ENCODE results near the gene TMEM221. TPM values are rescaled to one million over a fixed set of nuclear protein-coding genes. Genes with fewer than 3 reads are reported as not detected.

Gene TMEM221
- total and polyA plus RNA-seq, 7 donors: 0.23 to 1.8 (median 1.0) TPM; not detected in 3

GRCh38 chr19:17455308-17456123 is 7.0 kb upstream of the TMEM221 start:
- Histone ChIP-seq H3K27me3 (peaks cover 25 to 65% (median 59%) of the 10 kb centered on the region in 3 donors), H3K27ac (no peak overlapping the region), H3K4me3 (no peak overlapping the region), H3K36me3 (no peaks in the 10 kb centered on the region), H3K9me3 (no peaks in the 10 kb centered on the region), H3K4me1 (peaks cover 0 to 14% (median 9%) of the 10 kb centered on the region in 4 donors)
- WGBS, 2 donors: 19% methylated on average over 58 of the region's 58 CpGs
- TF ChIP-seq EP300 (IDR thresholded peaks at IDR 0.05) (no peak), POLR2AphosphoS5 (IDR thresholded peaks at IDR 0.05) (no peak), POLR2A (IDR thresholded peaks at IDR 0.05) (no peak)
- TF ChIP-seq, protein P1, sequence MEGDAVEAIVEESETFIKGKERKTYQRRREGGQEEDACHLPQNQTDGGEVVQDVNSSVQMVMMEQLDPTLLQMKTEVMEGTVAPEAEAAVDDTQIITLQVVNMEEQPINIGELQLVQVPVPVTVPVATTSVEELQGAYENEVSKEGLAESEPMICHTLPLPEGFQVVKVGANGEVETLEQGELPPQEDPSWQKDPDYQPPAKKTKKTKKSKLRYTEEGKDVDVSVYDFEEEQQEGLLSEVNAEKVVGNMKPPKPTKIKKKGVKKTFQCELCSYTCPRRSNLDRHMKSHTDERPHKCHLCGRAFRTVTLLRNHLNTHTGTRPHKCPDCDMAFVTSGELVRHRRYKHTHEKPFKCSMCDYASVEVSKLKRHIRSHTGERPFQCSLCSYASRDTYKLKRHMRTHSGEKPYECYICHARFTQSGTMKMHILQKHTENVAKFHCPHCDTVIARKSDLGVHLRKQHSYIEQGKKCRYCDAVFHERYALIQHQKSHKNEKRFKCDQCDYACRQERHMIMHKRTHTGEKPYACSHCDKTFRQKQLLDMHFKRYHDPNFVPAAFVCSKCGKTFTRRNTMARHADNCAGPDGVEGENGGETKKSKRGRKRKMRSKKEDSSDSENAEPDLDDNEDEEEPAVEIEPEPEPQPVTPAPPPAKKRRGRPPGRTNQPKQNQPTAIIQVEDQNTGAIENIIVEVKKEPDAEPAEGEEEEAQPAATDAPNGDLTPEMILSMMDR (IDR thresholded peaks at IDR 0.05): no peak
- DNase-seq: no peak
- intact Hi-C loops (cut with DNase I): no loop called here

DNA sequence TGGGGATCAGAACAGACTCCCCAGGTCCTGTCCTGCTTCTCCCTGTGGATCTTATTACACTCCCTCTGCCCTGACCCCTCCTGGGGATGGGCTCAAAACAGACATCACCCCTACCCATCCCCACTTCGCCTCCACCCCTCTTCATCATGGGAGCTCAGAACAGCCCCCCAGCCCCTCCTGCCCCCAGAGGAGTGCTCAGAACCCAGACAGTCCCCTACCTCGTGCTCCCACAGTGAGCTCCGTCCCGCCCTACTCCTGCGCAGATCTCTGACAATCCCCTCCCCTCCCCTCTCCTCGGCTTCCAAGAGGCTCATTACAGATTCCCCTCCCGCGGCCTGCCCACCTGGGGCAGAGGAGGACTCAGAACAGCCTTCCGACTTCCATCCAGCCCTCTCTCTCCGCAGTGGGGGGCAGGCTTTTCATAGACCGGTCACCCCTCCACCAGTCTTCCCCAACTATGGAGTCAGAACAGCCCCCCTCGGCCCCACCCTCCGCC is 6.2 kb upstream of the TMEM221 start:
- 13 to 22% methylated on average over 13 of the region's 13 CpGs for WGBS, 2 donors
- TF ChIP-seq, protein P1 (IDR thresholded peaks at IDR 0.05): no peak
- TF ChIP-seq POLR2A (IDR thresholded peaks at IDR 0.05) (no peak), EP300 (IDR thresholded peaks at IDR 0.05) (no peak), POLR2AphosphoS5 (IDR thresholded peaks at IDR 0.05) (no peak)

DNA sequence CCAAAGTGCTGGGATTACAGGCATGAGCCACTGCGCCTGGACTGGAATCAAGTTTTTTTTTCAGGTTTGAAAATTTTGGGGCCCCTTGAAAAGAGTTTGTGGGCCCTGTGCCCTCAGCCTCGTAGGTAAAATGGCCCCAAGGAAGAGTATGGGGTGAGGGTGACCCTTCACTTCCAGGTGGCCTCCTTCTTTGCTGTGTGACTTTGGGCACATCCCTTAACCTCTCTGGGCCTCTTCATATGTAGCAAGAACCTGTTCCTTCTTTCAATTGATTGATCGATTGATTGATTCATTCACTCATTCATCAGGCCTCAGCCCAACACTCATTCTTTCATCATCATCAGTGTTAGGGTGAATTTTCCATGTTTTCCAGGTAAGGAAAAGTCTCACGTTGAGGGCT is 3.4 kb upstream of the TMEM221 start:
- WGBS, 2 donors: 76 to 88% methylated on average over 4 of the region's 4 CpGs
- peaks cover 25 to 33% (median 31%) of the 10 kb centered on the region in 3 donors for H3K27me3 ChIP-seq
- intact Hi-C loops (cut with DNase I): loop anchor here (2.0 kb wide), 1 partner anchor 15 kb away; no protein-coding TSS in a partner anchor

More for the DNA sequence above, 6.2 kb upstream of the TMEM221 start:
- Histone ChIP-seq H3K36me3 (no peaks in the 10 kb centered on the region), H3K27me3 (peaks cover 25 to 57% (median 50%) of the 10 kb centered on the region in 3 donors), H3K4me3 (no peak overlapping the region), H3K27ac (no peak overlapping the region), H3K9me3 (no peaks in the 10 kb centered on the region), H3K4me1 (peaks cover 0 to 14% (median 9%) of the 10 kb centered on the region in 4 donors)
- intact Hi-C loops (cut with DNase I): no loop called here
- DNase-seq: no peak

GRCh38 chr19:17450264-17451075 is 2.0 kb upstream of the TMEM221 start:
- Histone ChIP-seq H3K27ac (no peak overlapping the region), H3K9me3 (no peaks in the 10 kb centered on the region), H3K4me3 (no peak overlapping the region), H3K36me3 (no peaks in the 10 kb centered on the region), H3K27me3 (peaks cover 16 to 20% (median 17%) of the 10 kb centered on the region in 3 donors), H3K4me1 (peaks cover 0 to 21% (median 12%) of the 10 kb centered on the region in 4 donors)
- TF ChIP-seq POLR2A (IDR thresholded peaks at IDR 0.05): no peak
- TF ChIP-seq, protein P1 (IDR thresholded peaks at IDR 0.05): no peak
- TF ChIP-seq POLR2AphosphoS5 (IDR thresholded peaks at IDR 0.05): no peak
- TF ChIP-seq EP300 (IDR thresholded peaks at IDR 0.05): no peak
- intact Hi-C loops (cut with DNase I): no loop called here
- 26 to 43% methylated on average over 8 of the region's 8 CpGs for WGBS, 2 donors
- DNase-seq: no peak

More for the DNA sequence above, 3.4 kb upstream of the TMEM221 start:
- H3K27ac ChIP-seq: no peak overlapping the region
- no peak for TF ChIP-seq EP300 (IDR thresholded peaks at IDR 0.05)
- TF ChIP-seq POLR2AphosphoS5 (IDR thresholded peaks at IDR 0.05): no peak
- TF ChIP-seq, protein P1 (IDR thresholded peaks at IDR 0.05): no peak
- no peak for TF ChIP-seq POLR2A (IDR thresholded peaks at IDR 0.05)
- peaks cover 0 to 28% (median 17%) of the 10 kb centered on the region in 4 donors for H3K4me1 ChIP-seq
- no peak for DNase-seq
- no peaks in the 10 kb centered on the region for H3K9me3 ChIP-seq
- H3K4me3 ChIP-seq: no peak overlapping the region
- no peaks in the 10 kb centered on the region for H3K36me3 ChIP-seq

All from sigmoid colon (tissue), 7 donors.